ENCODE data around the gene ETV3. TPM values are rescaled to one million over a fixed set of nuclear protein-coding genes. Genes with fewer than 3 reads are reported as not detected.

Gene ETV3
- total RNA-seq, 4 donors from 2014 or later = 88.9 to 93.6 (median 90.9) TPM

DNA sequence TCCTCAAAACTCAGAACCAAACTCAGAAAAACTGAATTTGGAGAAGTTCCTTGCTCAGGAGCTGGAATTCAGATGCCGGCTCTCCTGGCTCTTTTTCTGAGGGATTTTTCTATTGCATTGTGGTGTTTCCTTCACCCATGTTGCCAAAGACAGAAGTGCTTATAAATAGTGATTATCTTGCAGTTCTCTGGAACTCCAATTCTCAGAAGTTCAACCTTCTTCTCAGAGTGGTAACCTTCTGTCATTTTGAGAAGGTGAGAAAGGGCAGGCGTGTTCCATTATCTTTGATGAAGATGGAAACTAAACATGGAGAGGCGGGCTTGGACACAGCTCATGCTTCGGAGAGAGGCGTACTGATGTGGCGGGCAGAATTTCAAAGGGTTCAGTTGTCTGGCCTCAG lies 12.4 kb upstream of the ETV3 start:
- Histone ChIP-seq H3K27ac (no peak overlapping the region), H3K36me3 (no peaks in the 10 kb centered on the region), H3K9me3 (no peaks in the 10 kb centered on the region), H3K4me3 (no peak overlapping the region), H3K27me3 (no peaks in the 10 kb centered on the region), H3K4me1 (peaks cover 51% of the 10 kb centered on the region)
- TF ChIP-seq POLR2A (IDR thresholded peaks at IDR 0.05) = no peak
- no peak for TF ChIP-seq EP300 (IDR thresholded peaks at IDR 0.05)
- TF ChIP-seq, protein P1, sequence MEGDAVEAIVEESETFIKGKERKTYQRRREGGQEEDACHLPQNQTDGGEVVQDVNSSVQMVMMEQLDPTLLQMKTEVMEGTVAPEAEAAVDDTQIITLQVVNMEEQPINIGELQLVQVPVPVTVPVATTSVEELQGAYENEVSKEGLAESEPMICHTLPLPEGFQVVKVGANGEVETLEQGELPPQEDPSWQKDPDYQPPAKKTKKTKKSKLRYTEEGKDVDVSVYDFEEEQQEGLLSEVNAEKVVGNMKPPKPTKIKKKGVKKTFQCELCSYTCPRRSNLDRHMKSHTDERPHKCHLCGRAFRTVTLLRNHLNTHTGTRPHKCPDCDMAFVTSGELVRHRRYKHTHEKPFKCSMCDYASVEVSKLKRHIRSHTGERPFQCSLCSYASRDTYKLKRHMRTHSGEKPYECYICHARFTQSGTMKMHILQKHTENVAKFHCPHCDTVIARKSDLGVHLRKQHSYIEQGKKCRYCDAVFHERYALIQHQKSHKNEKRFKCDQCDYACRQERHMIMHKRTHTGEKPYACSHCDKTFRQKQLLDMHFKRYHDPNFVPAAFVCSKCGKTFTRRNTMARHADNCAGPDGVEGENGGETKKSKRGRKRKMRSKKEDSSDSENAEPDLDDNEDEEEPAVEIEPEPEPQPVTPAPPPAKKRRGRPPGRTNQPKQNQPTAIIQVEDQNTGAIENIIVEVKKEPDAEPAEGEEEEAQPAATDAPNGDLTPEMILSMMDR (IDR thresholded peaks at IDR 0.05) = no peak
- no peak for TF ChIP-seq POLR2AphosphoS5 (IDR thresholded peaks at IDR 0.05)
- whole genome bisulfite sequencing = 83% methylated on average over 6 of the region's 6 CpGs
- no peak for DNase-seq (ENCODE audit: low spot score in 2 of 2)

DNA sequence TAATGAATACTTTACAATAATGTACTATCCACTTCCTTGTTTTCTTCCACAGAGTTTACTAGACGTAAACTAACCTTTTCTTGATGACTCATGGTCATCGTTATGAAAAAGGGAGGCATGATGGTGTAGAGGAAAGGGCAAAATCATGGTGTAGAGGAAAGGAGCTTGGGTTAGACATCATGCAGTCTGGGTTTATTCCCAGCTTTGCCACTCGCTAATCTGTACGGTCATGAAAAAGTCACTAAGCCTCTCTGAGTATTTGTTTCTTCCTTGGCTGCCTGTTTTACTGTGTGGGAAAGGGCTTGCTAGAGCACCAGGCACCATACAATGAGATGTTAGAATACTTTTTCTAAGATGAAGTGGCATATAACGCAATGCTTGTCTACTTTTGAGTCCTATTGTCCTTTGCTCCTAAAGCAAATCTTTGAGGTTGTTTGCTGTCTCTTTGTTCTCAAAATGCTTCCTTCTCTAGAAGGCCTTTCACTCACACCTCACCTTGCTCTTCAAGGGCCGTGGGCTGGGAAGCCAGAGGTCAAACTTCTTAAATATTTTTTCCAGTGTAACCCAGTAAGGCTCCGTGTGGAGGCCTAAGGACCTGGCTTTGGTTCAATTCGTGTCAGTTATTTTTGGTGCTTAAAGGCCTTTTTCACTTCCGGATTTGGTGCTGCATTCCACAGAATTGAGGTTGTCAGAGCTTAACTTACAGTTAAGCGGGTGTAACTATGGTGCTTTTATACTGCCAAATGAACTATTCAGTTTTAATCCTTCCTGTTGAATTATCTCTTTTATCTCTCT lies 9.9 kb upstream of the ETV3 start:
- 57% methylated on average over 10 of the region's 10 CpGs for WGBS
- H3K4me1 ChIP-seq = peaks cover 48% of the 10 kb centered on the region
- TF ChIP-seq POLR2AphosphoS5 (IDR thresholded peaks at IDR 0.05) (no peak), POLR2A (IDR thresholded peaks at IDR 0.05) (no peak), EP300 (IDR thresholded peaks at IDR 0.05) (no peak)
- TF ChIP-seq, protein P1 (IDR thresholded peaks at IDR 0.05) = no peak
- H3K27ac ChIP-seq = peak overlapping the region; percentile 12
- no peaks in the 10 kb centered on the region for H3K36me3 ChIP-seq
- no peak for DNase-seq (ENCODE audit: low spot score in 2 of 2)
- H3K9me3 ChIP-seq = no peaks in the 10 kb centered on the region
- no peaks in the 10 kb centered on the region for H3K27me3 ChIP-seq
- H3K4me3 ChIP-seq = no peak overlapping the region

DNA sequence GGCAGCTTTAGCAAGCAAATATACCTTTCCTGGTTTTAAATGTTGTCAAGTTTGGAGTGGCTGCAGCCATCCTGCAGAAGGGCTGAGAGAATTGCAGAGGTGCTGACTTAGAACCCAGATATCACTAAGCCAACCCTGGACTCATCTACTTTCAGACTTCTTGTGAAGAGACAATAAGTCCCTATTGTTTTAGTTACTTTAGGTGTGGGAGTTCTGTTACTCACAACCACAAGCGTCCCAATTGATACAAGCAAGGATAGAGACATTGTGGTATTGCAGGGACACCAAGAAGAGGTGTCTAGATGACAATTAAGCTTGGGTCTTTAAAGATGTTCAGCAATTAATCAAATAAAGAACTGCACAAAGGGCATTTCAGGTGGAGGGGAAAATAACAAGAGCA lies 8.8 kb upstream of the ETV3 start:
- TF ChIP-seq, protein P1 (IDR thresholded peaks at IDR 0.05) = no peak
- no peak for TF ChIP-seq POLR2A (IDR thresholded peaks at IDR 0.05)
- no peak for TF ChIP-seq EP300 (IDR thresholded peaks at IDR 0.05)
- no peak for TF ChIP-seq POLR2AphosphoS5 (IDR thresholded peaks at IDR 0.05)
- no peak overlapping the region for H3K4me3 ChIP-seq
- H3K4me1 ChIP-seq = peaks cover 53% of the 10 kb centered on the region
- H3K9me3 ChIP-seq = no peaks in the 10 kb centered on the region
- no peak for DNase-seq (ENCODE audit: low spot score in 2 of 2)
- WGBS = 76% methylated on average over 1 of the region's 1 CpG
- no peaks in the 10 kb centered on the region for H3K27me3 ChIP-seq
- H3K36me3 ChIP-seq = no peaks in the 10 kb centered on the region
- H3K27ac ChIP-seq = no peak overlapping the region

DNA sequence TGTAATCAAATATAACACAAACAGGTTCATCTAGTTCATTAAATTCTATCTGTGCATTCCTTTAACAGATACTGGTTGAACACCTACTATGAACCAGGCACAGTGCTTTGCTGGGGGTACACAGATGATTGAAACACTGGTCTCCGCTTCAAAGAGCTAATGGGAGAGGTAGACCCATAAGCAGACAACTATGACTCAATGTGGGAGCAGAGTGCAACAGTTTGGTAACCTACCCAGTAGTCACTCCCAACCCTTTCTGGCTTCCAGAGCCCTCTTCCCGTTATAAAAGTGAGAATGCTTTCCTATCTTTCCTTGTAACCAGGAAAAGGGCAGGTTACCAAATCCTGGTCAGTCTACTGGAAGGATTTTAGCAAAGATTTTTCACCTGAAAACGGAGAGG lies 8.0 kb upstream of the ETV3 start:
- Histone ChIP-seq H3K27ac (peak overlapping the region; percentile 73), H3K4me1 (peaks cover 61% of the 10 kb centered on the region), H3K36me3 (no peaks in the 10 kb centered on the region), H3K9me3 (no peaks in the 10 kb centered on the region), H3K4me3 (no peak overlapping the region), H3K27me3 (no peaks in the 10 kb centered on the region)
- TF ChIP-seq EP300 (IDR thresholded peaks at IDR 0.05) (no peak), POLR2AphosphoS5 (IDR thresholded peaks at IDR 0.05) (no peak), POLR2A (IDR thresholded peaks at IDR 0.05) (no peak)
- TF ChIP-seq, protein P1 (IDR thresholded peaks at IDR 0.05) = no peak
- 54% methylated on average over 3 of the region's 3 CpGs for WGBS
- no peak for DNase-seq (ENCODE audit: low spot score in 2 of 2)

DNA sequence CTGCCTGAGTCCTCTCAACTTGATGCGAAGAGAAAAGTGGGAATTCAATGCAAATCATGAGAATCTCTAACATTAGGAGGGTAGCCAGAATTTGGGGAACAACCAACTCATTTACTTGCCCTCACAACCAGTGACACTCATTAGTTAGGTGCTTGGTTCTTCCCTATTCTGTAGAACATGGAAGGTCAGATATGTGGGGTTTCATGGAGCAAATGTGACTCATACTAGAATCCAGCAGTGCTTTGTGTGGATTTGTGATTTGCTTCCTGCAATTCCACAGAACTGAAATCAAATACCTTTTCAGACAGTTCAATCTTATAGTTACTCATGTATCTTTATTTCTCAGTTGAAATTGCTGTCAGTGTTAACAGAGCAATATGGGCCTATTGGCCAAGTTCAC lies 6.9 kb upstream of the ETV3 start:
- Histone ChIP-seq H3K9me3 (no peaks in the 10 kb centered on the region), H3K27me3 (no peaks in the 10 kb centered on the region), H3K36me3 (no peaks in the 10 kb centered on the region), H3K27ac (peak overlapping the region; percentile 73), H3K4me1 (peaks cover 62% of the 10 kb centered on the region), H3K4me3 (no peak overlapping the region)
- TF ChIP-seq POLR2A (IDR thresholded peaks at IDR 0.05) (no peak), EP300 (IDR thresholded peaks at IDR 0.05) (no peak), POLR2AphosphoS5 (IDR thresholded peaks at IDR 0.05) (no peak)
- TF ChIP-seq, protein P1 (IDR thresholded peaks at IDR 0.05) = no peak
- 38% methylated on average over 1 of the region's 1 CpG for WGBS
- DNase-seq (ENCODE audit: low spot score in 2 of 2) = no peak

Data from suprapubic skin (tissue), 4 donors.